Caco-2 (cell line): ENCODE measurements around the gene C11orf97. TPM values are rescaled to one million over a fixed set of nuclear protein-coding genes. Genes with fewer than 3 reads are reported as not detected.

Source experiments
- BruUV-seq: library from RNA; stranded (reverse); fragments of 400-500 nt; replicated peaks from 2 replicates; lab custom pipeline; 2021; lab: Mats Ljungman, UMichigan
- CTCF ChIA-PET: fragments of 300-600 bp; sonication (Branson Sonifier 250); formaldehyde crosslinking; loops from one replicate; lab custom pipeline; 2022; ENCODE audit warnings: antibody characterized with exemption; lab: Charles Lee
- POLR2A ChIA-PET: fragments of 300-600 bp; sonication (Branson Sonifier 250); formaldehyde crosslinking; loops from one replicate; lab custom pipeline; 2022; ENCODE audit warnings: antibody characterized with exemption; lab: Charles Lee
- DNase-seq, 2 experiments: peaks; one replicate each; pipeline versions ENCODE4 v3.0.0 to v3.0.0-alpha.2; 2020 to 2022
- H3K27me3 ChIP-seq: replicated peaks from 2 replicates; pipeline ENCODE4 v1.6.0; 2011; ENCODE audit warnings: low read length; ENCODE audit not compliant: control insufficient read depth, insufficient read depth
- H3K36me3 ChIP-seq: 2 replicates; pipeline ENCODE4 v1.5.1; 2011; ENCODE audit warnings: low read length; ENCODE audit not compliant: control insufficient read depth, insufficient read depth
- H3K4me1 ChIP-seq: fragments of 250-450 bp; sonication (Bioruptor Pico); 2 replicates; pipeline ENCODE4 v1.5.1; 2020; ENCODE audit warnings: mild to moderate bottlenecking
- H3K4me3 ChIP-seq: 2 replicates; pipeline ENCODE4 v1.5.1; 2011; ENCODE audit warnings: low read depth, mild to moderate bottlenecking, control low read depth, low read length
- H3K9me3 ChIP-seq: fragments of 250-450 bp; sonication (Bioruptor Pico); 2 replicates; pipeline ENCODE4 v1.5.1; 2020; ENCODE audit warnings: mild to moderate bottlenecking, moderate library complexity
- H3K27ac Mint-ChIP-seq: one replicate; pipeline ENCODE4 v1.8.0; 2022; ENCODE audit warnings: mixed read lengths; ENCODE audit not compliant: unreplicated experiment
- H3K27me3 Mint-ChIP-seq: one replicate; pipeline ENCODE4 v1.8.0; 2022; ENCODE audit warnings: mixed read lengths; ENCODE audit not compliant: insufficient read depth, unreplicated experiment
- H3K36me3 Mint-ChIP-seq: one replicate; pipeline ENCODE4 v1.8.0; 2022; ENCODE audit warnings: mild to moderate bottlenecking, mixed read lengths; ENCODE audit not compliant: insufficient read depth, unreplicated experiment
- H3K4me1 Mint-ChIP-seq: one replicate; pipeline ENCODE4 v1.8.0; 2022; ENCODE audit warnings: low read depth, mixed read lengths; ENCODE audit not compliant: unreplicated experiment
- H3K4me3 Mint-ChIP-seq: one replicate; pipeline ENCODE4 v1.8.0; 2022; ENCODE audit warnings: mild to moderate bottlenecking, moderate library complexity, mixed read lengths; ENCODE audit not compliant: unreplicated experiment
- H3K9me3 Mint-ChIP-seq: one replicate; pipeline ENCODE4 v1.8.0; 2022; ENCODE audit warnings: mixed read lengths; ENCODE audit not compliant: unreplicated experiment
- intact Hi-C: fragments of 100-400 bp; cut with micrococcal nuclease; formaldehyde crosslinking; loops from one replicate; pipeline ENCODE4 v1.10.0; 2022; ENCODE audit not compliant: unreplicated experiment
- total RNA-seq: library from RNA; stranded (reverse); gene quantifications from 2 replicates; pipeline ENCODE4 v1.2.3, GENCODE V29; 2022
- TF ChIP-seq, protein P1 (sequence below), 2 experiments: fragments of 200-600 bp in 1 of 2; IDR thresholded peaks; 1 replicate in 1 of 2; 2 replicates in 1 of 2; pipeline versions ENCODE4 v1.5.1 to v1.8.0; 2011 to 2022; ENCODE audit warnings: antibody characterized with exemption in 1 of 2, control low read depth in 1 of 2, inconsistent platforms in 1 of 2, low read depth in 1 of 2, low read length in 1 of 2, mild to moderate bottlenecking in 1 of 2, moderate library complexity in 1 of 2; ENCODE audit not compliant: insufficient read depth in 1 of 2, severe bottlenecking in 1 of 2, unreplicated experiment in 1 of 2

C11orf97 gene
- total RNA-seq, 1 experiment from 2014 or later, result not detected

- H3K9me3 Mint-ChIP-seq, result no peaks in the 10 kb centered on the region
- no peaks in the 10 kb centered on the region for H3K36me3 ChIP-seq
- no peak overlapping the region for H3K27ac Mint-ChIP-seq
- no TSS peak for BruUV-seq
- intact Hi-C loops, result loop anchor here (10.0 kb wide), 1 partner anchor 378 kb away; no protein-coding TSS in a partner anchor
- no peak for DNase-seq
- peaks cover 5% of the 10 kb centered on the region for H3K27me3 Mint-ChIP-seq
- POLR2A ChIA-PET, result no interaction called here
- no peak overlapping the region for H3K4me3 Mint-ChIP-seq
- TF ChIP-seq, protein P1, sequence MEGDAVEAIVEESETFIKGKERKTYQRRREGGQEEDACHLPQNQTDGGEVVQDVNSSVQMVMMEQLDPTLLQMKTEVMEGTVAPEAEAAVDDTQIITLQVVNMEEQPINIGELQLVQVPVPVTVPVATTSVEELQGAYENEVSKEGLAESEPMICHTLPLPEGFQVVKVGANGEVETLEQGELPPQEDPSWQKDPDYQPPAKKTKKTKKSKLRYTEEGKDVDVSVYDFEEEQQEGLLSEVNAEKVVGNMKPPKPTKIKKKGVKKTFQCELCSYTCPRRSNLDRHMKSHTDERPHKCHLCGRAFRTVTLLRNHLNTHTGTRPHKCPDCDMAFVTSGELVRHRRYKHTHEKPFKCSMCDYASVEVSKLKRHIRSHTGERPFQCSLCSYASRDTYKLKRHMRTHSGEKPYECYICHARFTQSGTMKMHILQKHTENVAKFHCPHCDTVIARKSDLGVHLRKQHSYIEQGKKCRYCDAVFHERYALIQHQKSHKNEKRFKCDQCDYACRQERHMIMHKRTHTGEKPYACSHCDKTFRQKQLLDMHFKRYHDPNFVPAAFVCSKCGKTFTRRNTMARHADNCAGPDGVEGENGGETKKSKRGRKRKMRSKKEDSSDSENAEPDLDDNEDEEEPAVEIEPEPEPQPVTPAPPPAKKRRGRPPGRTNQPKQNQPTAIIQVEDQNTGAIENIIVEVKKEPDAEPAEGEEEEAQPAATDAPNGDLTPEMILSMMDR (IDR thresholded peaks at IDR 0.05; ENCODE audit: insufficient read depth in 1 of 2, low read depth in 1 of 2, low read length in 1 of 2, severe bottlenecking in 1 of 2, unreplicated experiment in 1 of 2), result no peak
- H3K4me1 Mint-ChIP-seq, result no peaks in the 10 kb centered on the region
- H3K36me3 Mint-ChIP-seq, result no peaks in the 10 kb centered on the region
- no peaks in the 10 kb centered on the region for H3K4me1 ChIP-seq
- H3K27me3 ChIP-seq, result no peaks in the 10 kb centered on the region
- no peaks in the 10 kb centered on the region for H3K9me3 ChIP-seq
- H3K4me3 ChIP-seq, result no peak overlapping the region
- CTCF ChIA-PET, result interaction anchor here (0.8 to 1.0 kb wide), 3 partner anchors 12 to 79 kb away, joined by 3 read pairs; partner anchors contain the start of gene FUT4
Observed at GRCh38 chr11:94516725-94517124, 4.5 kb downstream of the C11orf97 start.

DNA sequence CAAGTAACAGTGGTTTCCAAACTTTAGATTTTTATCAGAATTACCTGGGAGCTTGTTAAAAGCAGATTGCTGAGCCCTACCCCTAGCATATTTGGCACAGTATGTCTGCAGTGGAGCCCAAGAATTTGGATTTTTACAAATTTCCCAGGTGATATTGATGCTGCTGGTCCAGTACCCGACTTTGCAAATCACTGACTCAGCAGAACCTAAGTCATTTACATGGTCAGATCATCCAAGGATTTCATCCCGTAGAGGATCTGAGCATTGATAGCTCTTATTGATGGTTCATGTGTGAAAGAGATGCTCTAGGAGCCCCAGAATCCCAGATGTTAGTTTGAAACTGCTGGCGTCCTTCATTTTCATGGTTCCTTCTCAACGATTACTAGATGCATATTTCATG lies 6.0 kb downstream of the C11orf97 start:
- POLR2A ChIA-PET, result no interaction called here

DNA sequence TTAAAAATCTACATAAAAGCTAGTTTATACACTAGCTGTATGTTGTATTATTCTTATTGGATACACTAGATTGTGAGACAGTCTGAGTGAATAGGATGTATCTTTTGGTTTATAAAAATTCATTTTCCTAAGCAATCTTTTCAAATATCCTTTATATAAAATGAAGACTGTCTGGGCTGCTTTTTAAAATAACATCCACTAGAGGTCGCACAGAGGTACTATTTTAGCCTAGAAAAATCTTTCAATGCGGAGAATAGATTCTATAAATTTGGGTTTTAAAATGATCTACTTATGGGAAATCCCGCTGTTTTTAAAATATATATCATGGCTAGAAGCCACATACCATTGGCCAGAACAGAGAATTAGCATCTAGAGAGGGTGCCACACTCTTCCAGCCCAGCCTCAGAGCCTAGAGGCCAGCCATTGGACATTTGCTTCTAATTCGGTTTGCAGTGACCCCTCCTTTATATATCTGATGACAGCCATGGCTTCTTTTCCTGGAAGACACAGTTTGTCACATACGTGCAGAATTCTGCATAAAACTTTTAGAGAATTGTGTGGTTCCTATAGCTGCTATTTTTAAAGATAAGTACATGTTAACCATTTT lies 7.3 kb downstream of the C11orf97 start:
- Histone ChIP-seq H3K4me3 (no peak overlapping the region), H3K36me3 (no peaks in the 10 kb centered on the region), H3K27me3 (no peaks in the 10 kb centered on the region), H3K9me3 (no peaks in the 10 kb centered on the region), H3K4me1 (peaks cover 11% of the 10 kb centered on the region)
- ChIA-PET POLR2A (no interaction called here), CTCF (interaction anchor here (1.0 to 1.3 kb wide), 2 partner anchors 48 to 79 kb away, joined by 3 to 4 read pairs; partner anchors contain the start of gene PIWIL4)
- intact Hi-C loops, result loop anchor here (1.0 to 10.0 kb wide), 5 partner anchors 28 to 375 kb away; no protein-coding TSS in a partner anchor
- Mint-ChIP-seq H3K27ac (no peak overlapping the region), H3K4me3 (no peak overlapping the region), H3K27me3 (peaks cover 5% of the 10 kb centered on the region), H3K4me1 (no peaks in the 10 kb centered on the region), H3K9me3 (no peaks in the 10 kb centered on the region), H3K36me3 (no peaks in the 10 kb centered on the region)
- TF ChIP-seq, protein P1 (IDR thresholded peaks at IDR 0.05; ENCODE audit: insufficient read depth in 1 of 2, low read depth in 1 of 2, low read length in 1 of 2, severe bottlenecking in 1 of 2, unreplicated experiment in 1 of 2), result peak; percentile 78 to 86
- DNase-seq, result peak in 1 of 2 experiments; percentile 51
- BruUV-seq, result no TSS peak

More for the DNA sequence above, 6.0 kb downstream of the C11orf97 start:
- BruUV-seq, result no TSS peak
- Histone ChIP-seq H3K36me3 (no peaks in the 10 kb centered on the region), H3K4me1 (no peaks in the 10 kb centered on the region), H3K27me3 (no peaks in the 10 kb centered on the region), H3K9me3 (no peaks in the 10 kb centered on the region), H3K4me3 (no peak overlapping the region)
- Mint-ChIP-seq H3K4me3 (no peak overlapping the region), H3K9me3 (no peaks in the 10 kb centered on the region), H3K4me1 (no peaks in the 10 kb centered on the region), H3K27ac (no peak overlapping the region), H3K36me3 (no peaks in the 10 kb centered on the region), H3K27me3 (peaks cover 5% of the 10 kb centered on the region)
- no peak for DNase-seq
- intact Hi-C loops, result loop anchor here (10.0 kb wide), 1 partner anchor 377 kb away; no protein-coding TSS in a partner anchor
- CTCF ChIA-PET, result interaction anchor here (1.5 kb wide), 1 partner anchor 13 kb away, joined by 3 read pairs; no protein-coding TSS in a partner anchor
- TF ChIP-seq, protein P1 (IDR thresholded peaks at IDR 0.05; ENCODE audit: insufficient read depth in 1 of 2, low read depth in 1 of 2, low read length in 1 of 2, severe bottlenecking in 1 of 2, unreplicated experiment in 1 of 2), result no peak
